T-helper 2 cell (primary cell): Measurements from ENCODE around the gene CCPG1.
"Not testable (repeated sequence)": the region's sequence is repeated elsewhere in the genome, so short reads cannot be mapped to it uniquely, and the experiment has no call there.

Source experiments
- DNase-seq, 5 experiments: peaks; one replicate each; pipeline versions ENCODE4 v3.0.0 to v3.0.0-alpha.2; 2012 to 2022
- total RNA-seq, 2 donors: gene quantifications; one replicate each; lab custom pipeline; 2026; lab: John Stamatoyannopoulos, UW

Gene CCPG1, protein sequence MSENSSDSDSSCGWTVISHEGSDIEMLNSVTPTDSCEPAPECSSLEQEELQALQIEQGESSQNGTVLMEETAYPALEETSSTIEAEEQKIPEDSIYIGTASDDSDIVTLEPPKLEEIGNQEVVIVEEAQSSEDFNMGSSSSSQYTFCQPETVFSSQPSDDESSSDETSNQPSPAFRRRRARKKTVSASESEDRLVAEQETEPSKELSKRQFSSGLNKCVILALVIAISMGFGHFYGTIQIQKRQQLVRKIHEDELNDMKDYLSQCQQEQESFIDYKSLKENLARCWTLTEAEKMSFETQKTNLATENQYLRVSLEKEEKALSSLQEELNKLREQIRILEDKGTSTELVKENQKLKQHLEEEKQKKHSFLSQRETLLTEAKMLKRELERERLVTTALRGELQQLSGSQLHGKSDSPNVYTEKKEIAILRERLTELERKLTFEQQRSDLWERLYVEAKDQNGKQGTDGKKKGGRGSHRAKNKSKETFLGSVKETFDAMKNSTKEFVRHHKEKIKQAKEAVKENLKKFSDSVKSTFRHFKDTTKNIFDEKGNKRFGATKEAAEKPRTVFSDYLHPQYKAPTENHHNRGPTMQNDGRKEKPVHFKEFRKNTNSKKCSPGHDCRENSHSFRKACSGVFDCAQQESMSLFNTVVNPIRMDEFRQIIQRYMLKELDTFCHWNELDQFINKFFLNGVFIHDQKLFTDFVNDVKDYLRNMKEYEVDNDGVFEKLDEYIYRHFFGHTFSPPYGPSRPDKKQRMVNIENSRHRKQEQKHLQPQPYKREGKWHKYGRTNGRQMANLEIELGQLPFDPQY
- total RNA-seq, result 11.2 to 12.2 reads per million in 2 donors

DNA sequence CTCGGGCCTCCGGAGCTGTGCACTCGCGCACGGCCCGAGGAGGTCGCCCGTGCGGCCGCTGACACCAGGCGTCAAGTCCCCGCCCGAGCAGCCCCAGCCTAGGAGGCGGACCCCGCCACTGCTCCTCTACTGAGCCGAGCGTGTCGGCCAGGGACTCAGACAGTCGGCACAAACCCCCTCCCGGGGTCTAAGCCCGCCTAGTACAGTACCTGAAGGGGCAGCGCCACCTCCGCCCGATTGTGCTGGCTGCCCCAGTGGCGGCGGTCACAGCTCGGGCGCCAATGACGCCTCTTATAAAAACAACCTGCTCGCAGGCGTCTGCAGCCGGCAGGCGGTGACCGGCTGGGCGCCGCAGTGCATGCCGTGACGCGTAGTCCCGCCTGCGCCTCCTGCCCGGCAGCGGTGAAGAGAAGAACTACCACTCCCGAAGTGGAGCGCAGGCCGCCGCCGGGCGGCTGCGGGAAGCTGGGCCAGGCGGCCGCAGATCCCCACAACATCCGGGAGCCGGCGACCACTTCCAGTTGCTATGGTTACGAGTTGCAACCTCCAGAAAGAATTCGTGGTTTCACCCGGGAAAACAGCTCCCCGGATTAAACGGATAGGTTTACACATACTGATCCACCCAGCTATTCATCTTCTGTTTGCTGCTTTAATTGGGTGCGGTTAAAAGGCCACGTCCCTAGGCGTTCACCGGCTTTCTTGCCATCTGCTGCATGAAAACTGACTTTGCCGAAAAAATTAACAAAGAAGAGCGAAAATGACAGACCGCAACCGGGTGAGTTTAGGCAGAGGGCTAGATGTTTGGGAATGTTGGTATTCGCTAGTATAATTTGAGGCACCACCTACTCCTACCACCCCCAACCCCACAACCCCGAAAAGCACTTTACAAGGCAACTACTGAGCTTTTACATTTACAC lies at the start of gene CCPG1, which contains the start of gene PIERCE2:
TSS of gene CCPG1 (minus strand) at position 348 of the 917 bp plus-strand sequence. CDS start 18,935 bp downstream, outside the sequence.
TSS of gene PIERCE2 (plus strand) at position 484 of the 917 bp plus-strand sequence. CDS start at position 758, 274 bp downstream.
- peak; percentile 72 to 94 (median 82) for DNase-seq

DNA sequence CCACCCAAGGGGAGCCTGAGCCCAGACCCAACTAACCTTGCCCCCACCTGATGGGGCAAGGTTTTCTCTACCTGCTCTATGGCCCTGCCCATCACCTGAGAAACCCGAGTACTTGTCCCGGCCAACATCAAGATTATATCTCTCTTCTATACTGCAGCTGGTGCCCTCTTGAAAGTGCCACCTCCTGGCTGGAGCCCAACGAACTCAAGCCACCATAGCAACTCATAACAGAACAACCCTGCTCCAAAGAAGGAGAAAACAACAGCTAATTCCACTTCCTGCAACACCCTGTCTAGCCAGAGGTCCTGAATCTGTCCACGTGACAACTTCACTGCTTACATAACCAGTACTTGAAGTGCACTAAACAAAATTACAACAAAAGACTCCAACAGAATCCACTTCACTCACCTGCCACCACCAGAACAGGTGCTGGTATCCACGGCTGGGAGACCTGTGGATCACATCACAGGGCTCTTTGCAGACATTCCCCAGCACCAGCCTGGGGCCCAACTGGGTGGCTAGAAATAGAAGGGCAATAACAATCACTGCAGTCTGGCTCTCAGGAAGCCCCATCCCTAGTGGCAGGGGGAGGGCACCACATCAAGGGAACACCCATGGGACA lies 49.4 kb upstream of the CCPG1 start:
- DNase-seq, result no peak

DNA sequence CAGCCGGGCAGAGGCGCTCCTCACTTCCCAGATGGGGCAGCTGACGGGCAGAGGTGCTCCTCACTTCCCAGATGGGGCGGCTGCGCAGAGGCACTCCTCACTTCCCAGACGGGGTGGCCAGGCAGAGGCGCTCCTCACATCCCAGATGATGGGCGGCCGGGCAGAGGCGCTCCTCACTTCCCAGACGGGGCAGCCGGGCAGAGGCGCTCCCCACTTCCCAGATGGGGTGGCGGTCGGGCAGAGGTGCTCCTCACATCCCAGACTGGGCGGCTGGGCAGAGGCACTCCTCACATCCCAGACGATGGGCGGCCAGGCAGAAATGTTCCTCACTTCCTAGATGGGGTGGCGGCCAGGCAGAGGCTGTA lies 38.9 kb upstream of the CCPG1 start:
- DNase-seq, result not testable (repeated sequence)

DNA sequence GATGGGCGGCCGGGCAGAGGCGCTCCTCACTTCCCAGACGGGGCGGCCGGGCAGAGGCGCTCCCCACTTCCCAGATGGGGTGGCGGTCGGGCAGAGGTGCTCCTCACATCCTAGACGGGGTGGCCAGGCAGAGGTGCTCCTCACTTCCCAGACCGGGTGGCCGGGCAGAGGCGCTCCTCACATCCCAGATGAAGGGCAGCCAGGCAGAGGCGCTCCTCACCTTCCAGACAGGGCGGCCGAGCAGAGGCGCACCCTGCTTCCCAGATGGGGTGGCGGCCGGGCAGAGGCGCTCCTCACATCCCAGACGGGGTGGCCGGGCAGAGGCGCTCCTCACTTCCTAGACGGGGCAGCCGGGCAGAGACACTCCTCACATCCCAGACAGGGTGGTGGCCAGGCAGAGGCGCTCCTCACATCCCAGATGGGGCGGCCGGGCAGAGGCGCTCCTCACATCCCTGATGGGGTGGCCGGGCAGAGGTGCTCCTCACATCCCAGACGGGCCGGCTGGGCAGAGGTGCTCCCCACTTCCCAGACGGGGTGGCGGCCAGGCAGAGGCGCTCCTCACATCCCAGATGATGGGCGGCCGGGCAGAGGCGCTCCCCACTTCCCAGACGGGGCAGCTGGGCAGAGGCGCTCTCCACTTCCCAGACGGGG lies 38.3 kb upstream of the CCPG1 start:
- DNase-seq, result not testable (repeated sequence)

DNA sequence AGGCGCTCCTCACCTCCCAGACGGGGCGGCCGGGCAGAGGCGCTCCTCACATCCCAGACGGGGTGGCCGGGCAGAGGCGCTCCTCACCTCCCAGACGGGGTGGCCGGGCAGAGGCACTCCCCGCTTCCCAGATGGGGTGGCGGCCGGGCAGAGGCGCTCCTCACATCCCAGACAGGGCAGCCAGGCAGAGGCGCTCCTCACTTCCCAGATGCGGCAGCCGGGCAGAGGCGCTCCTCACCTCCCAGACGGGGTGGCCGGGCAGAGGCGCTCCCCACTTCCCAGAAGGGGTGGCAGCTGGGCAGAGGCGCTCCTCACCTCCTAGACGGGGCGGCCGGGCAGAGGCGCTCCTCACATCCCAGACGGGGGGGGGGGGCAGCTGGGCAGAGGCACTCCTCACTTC lies 37.8 kb upstream of the CCPG1 start:
- not testable (repeated sequence) for DNase-seq

DNA sequence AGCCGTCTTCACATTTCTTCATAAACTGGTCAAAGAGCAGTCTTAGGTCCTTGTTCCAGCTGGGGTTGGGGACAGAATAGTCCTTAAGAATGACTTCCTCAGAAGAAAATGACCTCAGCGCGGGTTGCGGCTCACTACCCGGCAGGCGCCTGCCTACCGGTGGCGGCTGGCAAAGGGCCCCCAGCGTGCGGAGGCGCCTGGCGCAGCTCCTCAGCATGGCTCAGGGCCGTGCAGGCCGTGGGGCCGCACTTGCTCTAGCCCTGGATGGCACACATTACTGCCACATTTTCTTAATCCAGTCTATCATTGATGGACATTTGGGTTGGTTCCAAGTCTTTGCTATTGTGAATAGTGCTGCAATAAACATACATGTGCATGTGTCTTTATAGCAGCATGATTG lies 35.0 kb upstream of the CCPG1 start:
- DNase-seq, result not testable (repeated sequence)

DNA sequence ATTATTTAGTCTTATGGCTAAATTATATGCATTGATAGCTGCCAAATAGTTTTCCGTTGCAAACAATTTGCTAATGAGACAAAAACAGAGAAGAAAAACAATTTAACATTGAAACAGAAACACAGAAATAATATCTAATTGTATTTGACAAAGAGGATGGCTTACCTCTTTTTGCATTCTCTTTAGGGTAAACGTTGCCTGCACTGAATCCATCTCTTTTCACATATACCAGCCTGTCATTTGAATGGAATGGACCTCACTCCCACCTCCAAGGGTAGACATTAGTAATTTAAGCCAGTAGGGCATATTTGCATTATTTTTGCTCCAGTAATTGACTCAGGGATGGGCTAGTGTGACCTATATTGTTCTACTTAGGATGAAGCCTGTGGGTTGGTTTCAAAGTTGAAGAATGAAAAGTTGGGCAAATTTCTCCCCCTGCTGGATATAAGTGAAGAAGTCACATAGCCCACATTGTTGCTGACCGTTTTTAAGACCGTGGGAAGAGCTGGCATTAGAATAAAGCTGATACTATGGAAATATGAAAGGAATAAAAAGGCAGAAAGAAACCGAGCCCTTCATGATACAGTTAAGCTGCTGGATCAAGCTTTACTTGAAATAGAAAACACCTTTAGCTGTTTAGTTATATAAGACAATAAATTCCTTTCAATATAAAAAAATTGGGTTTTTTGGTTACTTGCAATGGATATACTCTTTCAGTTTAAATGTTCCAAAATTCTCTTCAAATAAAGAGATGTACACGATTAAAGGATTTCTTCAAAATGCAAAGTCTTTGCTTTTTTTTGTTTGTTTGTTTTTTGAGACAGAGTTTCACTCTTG lies 27.0 kb upstream of the CCPG1 start:
- peak in 1 of 5 experiments; percentile 45 for DNase-seq

DNA sequence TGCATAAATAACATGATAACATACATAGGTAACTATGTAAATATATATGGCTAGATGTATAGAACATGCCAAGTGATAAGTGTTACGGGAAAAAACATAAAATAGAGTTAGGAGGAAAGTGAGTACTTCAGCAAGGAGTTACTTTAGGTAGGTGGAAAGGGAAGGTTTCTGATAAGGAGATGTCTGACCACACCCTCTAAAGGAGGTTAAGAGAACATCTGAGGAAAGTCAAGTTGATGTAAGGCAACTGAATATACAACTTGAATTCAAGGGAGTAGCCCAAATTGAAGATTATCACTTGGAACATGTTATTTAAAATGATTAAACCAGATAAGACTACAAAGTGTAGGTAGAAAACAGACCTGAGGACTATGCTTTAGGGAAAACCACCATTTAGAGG lies 13.9 kb upstream of the CCPG1 start:
- no peak for DNase-seq

DNA sequence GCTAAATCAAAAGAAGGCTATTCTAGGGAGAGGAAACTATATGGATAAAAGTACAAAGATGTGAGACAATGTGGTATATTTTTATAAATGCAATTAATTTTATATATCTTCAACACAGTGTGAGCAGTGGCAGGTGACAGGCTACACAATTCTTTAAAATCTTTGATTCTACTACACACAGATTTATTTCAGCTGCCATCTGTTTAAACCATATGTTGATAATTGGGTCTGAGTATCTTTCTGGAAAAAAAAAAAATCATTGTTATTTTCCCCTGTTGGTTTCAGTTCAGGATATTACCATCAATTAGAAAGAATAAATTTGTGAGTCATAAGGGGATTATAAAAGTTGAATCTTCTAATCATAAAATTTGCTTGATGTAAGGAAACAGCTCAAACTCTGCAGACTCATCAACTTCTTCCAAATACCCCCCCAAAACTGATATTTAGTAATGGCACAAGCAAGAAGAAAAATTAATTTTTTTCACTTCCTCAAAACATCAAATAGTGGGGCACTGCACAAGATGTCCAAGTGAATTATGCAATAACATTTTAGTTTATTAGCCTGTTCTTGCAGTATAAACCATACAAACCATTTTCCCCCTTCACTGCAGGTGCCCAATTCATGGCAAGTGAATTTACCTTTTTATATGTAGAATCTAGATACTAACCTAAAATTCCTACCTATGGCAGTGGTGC lies 12.2 kb upstream of the CCPG1 start:
- DNase-seq, result no peak

DNA sequence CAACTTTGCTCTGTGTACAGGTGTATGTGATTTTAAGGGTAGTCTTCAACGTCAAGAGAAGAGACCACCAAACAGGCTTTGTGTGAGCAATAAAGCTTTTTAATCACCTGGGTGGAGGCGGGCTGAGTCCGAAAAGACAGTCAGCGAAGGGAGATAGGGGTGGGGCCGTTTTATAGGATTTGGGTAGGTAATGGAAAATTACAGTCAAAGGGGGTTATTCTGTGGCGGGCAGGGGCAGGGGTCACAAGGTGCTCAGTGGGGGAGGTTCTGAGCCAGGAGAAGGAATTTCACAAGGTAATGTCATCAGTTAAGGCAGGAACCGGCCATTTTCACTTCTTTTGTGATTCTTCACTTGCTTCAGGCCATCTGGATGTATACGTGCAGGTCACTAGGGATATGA lies 9.5 kb upstream of the CCPG1 start:
- DNase-seq, result not testable (repeated sequence)

DNA sequence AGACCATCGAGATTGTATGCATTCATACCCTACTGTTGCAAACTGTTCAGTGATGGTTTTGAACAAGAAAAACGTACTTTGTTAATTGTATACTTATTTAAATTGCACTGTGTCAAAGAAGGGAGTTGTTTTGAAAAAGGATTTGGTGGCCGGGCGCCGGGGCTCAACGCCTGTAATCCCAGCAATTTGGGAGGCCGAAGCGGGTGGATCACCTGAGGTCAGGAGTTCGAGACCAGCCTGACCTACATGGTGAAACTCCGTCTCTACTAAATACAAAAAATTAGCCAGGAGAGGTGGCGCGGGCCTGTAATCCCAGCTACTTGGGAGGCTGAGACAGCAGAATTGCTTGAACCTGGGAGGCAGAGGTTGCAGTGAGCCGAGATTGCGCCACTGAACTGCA lies 817 bp upstream of the CCPG1 start:
- not testable (repeated sequence) for DNase-seq

DNA sequence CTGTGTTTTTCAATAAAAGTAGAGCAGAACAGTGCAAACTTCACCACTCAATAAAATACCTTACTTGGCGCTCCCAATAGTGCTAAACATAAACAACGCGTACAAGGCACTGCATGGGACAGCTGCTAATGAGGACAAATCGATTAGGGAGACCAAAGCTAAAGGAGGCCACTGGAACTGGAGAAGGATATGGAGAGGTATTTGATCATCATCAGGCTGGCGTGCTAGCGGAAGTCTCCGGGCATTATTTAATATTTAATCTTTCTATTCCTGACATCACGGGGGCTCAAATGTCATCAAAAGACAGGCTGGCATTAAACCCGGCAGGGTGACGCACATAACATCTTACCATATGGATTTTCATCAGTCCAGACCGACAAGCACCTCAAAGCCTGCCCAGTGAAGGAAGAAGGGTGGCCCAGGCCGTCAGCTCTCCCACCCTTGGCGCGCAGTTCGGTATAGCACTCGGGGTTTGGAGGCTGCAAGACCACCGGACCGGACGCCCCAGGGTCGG lies 604 bp downstream of the CCPG1 start:
- DNase-seq, result no peak

DNA sequence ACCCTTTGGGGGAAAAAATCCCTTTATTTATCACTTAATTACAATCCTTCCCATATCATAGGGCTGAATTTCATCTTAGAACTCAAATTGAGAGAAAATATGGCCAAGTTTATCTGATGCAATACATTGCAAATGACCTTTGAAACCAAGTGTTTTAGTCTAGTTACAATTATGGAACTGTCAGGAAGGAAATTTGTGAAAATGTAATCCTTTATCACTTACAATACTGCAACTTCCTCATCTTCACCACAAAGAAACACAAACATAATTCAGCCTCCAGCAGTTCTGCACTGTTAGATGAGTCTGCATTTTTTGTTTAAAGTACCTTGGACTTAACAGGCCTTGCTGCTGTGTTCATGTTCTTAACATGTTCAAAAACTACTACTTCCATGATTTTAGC lies 4.6 kb downstream of the CCPG1 start:
- peak in 1 of 5 experiments; percentile 64 for DNase-seq

DNA sequence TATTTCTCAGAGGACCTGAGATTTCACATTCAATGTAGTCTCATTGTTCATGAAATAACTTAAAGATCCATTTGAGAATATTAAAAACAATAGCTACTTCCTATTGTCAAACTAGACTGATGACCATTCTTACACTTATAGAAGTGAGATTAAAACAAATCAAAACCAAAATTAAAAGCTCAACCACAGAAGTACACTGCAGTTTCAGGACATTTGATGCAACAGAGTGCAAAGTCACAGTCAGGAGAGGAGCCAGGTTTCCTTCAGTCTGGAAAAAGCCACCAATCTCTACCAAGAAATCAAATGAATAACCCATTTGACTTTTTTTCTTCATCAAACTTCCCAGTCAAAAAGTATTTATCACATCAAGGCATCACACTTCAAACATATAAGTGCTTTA lies 5.5 kb downstream of the CCPG1 start:
- DNase-seq, result peak in 1 of 5 experiments; percentile 16

DNA sequence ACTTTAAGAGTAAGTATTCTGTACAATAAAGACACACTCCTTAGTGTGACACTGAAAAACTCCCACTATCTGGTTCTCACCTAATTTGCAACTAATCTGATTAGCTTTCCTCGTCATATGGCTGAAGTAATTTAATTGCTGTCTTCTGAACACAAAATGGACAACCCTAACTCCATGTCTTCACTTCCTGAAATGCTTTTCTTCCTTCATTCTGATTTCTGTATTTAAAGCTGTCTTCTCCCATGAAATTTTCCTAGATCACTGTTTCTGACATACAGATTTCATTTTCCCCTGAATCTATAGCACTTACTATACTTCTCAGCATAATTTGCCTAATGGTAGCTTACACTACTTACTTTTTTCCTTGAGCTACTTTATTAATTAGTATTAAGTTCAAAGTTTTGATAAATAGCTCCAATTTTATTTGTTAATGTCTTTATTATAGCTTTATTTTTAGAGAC lies 6.3 kb downstream of the CCPG1 start:
- DNase-seq, result no peak

DNA sequence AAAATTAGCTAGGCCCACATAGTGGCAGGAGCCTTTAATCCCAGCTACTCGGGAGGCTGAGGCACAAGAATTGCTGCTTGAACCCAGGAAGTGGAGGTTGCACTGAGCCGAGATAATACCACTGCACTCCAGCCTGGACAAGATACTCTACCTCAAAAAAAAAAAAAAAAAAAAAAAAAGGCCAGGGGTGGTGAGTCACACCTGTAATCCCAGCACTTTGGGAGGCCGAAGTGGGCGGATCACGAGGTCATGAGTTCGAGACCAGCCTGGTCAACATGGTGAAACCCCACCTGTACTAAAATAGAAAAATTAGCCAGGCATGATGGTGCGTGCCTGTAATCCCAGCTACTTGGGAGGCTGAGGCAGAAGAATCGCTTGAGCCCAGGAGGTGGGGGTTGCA lies 8.1 kb downstream of the CCPG1 start:
- DNase-seq, result not testable (repeated sequence)

DNA sequence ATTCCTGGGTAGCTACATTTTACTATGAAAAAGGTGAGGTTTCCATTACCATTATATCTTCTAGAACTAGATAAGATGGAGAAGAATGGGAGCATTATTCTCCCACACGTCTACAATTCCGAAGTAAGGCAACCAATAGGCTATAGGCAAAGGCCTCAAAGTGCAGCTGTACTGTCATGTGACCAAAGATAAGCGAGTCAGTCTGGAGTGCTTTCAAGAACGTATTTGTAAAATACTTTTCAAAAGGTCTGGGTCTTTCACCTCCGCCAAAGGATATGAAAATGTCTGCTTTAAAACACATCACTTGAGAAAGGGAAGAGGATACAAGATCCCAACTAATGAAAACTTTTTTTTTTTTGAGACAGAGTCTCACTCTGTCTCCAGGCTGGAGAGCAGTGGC lies 9.9 kb downstream of the CCPG1 start:
- DNase-seq, result no peak

DNA sequence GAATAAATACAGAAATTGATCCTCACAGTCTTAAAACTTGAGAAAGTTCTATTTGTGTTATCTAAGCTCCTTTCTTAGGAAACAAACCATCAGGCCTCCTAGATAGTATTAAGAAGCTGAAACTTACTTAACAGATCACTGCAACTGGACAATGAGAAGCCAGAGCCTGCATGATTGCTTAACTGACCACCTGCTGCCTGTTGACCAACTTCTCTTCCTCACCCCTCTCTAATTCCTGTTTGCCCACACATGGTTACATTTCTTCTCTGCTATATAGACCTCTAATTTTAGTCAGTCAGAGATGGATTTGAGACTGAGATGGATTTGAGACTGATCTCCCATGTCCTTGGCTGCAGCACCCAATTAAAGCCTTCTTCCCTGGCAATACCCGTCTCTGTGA lies 13.5 kb downstream of the CCPG1 start:
- DNase-seq, result no peak

DNA sequence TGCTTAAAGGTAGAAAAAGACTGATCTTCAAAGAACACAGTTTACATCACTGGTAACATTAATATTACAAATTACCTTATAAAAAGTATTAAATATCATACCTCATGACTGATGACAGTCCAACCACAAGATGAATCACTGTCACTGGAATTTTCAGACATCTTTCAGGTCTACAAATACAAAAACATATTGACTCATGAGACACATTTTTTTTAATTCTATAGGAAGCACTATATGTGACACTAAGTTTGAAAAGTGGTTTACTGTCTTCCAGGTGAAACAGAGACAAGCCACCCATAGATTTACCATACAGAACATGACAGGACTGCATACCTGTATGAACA lies 18.9 kb downstream of the CCPG1 start:
- DNase-seq, result no peak

DNA sequence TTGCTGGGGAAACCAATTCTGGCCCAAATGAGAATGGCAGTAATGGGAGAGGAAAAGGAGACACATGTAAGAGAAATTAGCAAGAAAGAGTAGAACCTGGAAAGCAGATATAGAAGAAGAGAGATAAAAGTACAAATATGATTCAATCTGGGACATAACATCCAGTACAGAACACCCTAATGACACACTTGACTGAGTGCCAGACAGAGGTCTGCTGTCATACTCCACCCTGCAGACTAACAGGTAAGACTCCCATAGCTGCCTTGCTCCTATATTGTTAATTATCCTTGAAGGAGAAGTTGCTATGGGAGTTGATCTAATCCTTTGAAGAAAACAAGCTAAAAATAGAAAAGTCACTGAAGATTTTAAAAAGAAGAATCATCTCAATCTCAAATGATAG lies 21.1 kb downstream of the CCPG1 start:
- no peak for DNase-seq
